Measurements from ENCODE around the gene GRIK2. TPM values are rescaled to one million over a fixed set of nuclear protein-coding genes. Genes with fewer than 3 reads are reported as not detected.

GRIK2 gene
- total and polyA plus RNA-seq, 2 donors (not counting 3 experiments of a cell fraction or from before 2014, with no cell fraction given), result not detected

- dilution Hi-C loops (cut with MboI; ENCODE audit: extremely low pct_ligation_motif_present, low sequenced_read_pairs), result no loop called here
- no peak for FAIRE-seq
- CTCF ChIA-PET, result interaction anchor here (1.1 kb wide), 1 partner anchor 9 kb away, joined by 3 read pairs; no protein-coding TSS in a partner anchor
These were observed 528.4 kb downstream of the GRIK2 start for GRCh38 chr6:101921829-101922450.

More at GRCh38 chr6:101921829-101922450, 528.4 kb downstream of the GRIK2 start:
- Histone ChIP-seq H3K27me3 (ENCODE audit: control insufficient read depth in 2 of 2, insufficient read depth in 2 of 2, low read length in 2 of 2) (no peaks in the 10 kb centered on the region), H3K4me2 (ENCODE audit: insufficient read depth, low read length) (no peak overlapping the region), H3K4me1 (ENCODE audit: control insufficient read depth, extremely low read depth, insufficient read depth, low read length) (no peaks in the 10 kb centered on the region), H3K4me3 (replicated peaks in 1 of 3; ENCODE audit: insufficient read depth in 1 of 3, low read depth in 1 of 3, low read length in 3 of 3) (no peak overlapping the region), H2AFZ (ENCODE audit: low read depth, low read length) (no peak overlapping the region), H3K36me3 (ENCODE audit: control insufficient read depth in 2 of 2, extremely low read depth in 1 of 2, insufficient read depth in 2 of 2, low read length in 2 of 2) (no peaks in the 10 kb centered on the region), H3K79me2 (ENCODE audit: control insufficient read depth, insufficient read depth, low read length) (no peaks in the 10 kb centered on the region), H3K9me3 (replicated peaks; ENCODE audit: control insufficient read depth, insufficient read depth, low read length) (no peaks in the 10 kb centered on the region), H3K9ac (replicated peaks; ENCODE audit: extremely low read depth, insufficient read depth, low read length) (no peak overlapping the region), H4K20me1 (replicated peaks; ENCODE audit: control insufficient read depth, extremely low read depth, insufficient read depth, low read length) (no peaks in the 10 kb centered on the region), H3K27ac (ENCODE audit: insufficient read depth, low read depth, low read length) (no peak overlapping the region), H3K9me1 (replicated peaks; ENCODE audit: control insufficient read depth, extremely low read depth, insufficient read depth, low read length) (no peaks in the 10 kb centered on the region)
- POLR2A ChIA-PET, result no interaction called here
- intact Hi-C loops (cut with micrococcal nuclease), result no loop called here
- no TSS peak for BruUV-seq (replicated peaks)
- TF ChIP-seq GATA2 (IDR thresholded peaks at IDR 0.05; ENCODE audit: insufficient read depth, insufficient read length, low read depth, low read length) (no peak), MYC (IDR thresholded peaks at IDR 0.05; ENCODE audit: low read depth, low read length) (no peak), JUN (IDR thresholded peaks at IDR 0.05; ENCODE audit: borderline replicate concordance, insufficient read depth, insufficient read length, low read depth) (no peak), POLR2A (IDR thresholded peaks at IDR 0.05; ENCODE audit: low read depth, low read length) (no peak), EZH2 (IDR thresholded peaks at IDR 0.05; ENCODE audit: borderline replicate concordance, low read depth, low read length, severe bottlenecking) (no peak), FOS (IDR thresholded peaks at IDR 0.05; ENCODE audit: borderline replicate concordance, insufficient read depth, low read length) (no peak), POLR2AphosphoS5 (IDR thresholded peaks at IDR 0.05; ENCODE audit: insufficient read depth, low read depth, low read length) (no peak), MAX (IDR thresholded peaks at IDR 0.05; ENCODE audit: insufficient read depth, insufficient read length) (no peak), CTCF (IDR thresholded peaks at IDR 0.05; ENCODE audit: extremely low read depth in 1 of 2, insufficient read depth in 1 of 2, low read depth in 1 of 2, low read length in 2 of 2) (no peak)
- no peak for DNase-seq (ENCODE audit: low read depth, low spot score)

Data from endothelial cell of umbilical vein (primary cell).